GM10847 (cell line): ENCODE data around the gene ZNF578.

Experiments used
- POLR2A ChIP-seq: IDR thresholded peaks from 2 replicates; pipeline ENCODE4 v1.6.1; 2011; ENCODE audit not compliant: insufficient read length; ENCODE audit errors: extremely low read depth

Gene ZNF578

DNA sequence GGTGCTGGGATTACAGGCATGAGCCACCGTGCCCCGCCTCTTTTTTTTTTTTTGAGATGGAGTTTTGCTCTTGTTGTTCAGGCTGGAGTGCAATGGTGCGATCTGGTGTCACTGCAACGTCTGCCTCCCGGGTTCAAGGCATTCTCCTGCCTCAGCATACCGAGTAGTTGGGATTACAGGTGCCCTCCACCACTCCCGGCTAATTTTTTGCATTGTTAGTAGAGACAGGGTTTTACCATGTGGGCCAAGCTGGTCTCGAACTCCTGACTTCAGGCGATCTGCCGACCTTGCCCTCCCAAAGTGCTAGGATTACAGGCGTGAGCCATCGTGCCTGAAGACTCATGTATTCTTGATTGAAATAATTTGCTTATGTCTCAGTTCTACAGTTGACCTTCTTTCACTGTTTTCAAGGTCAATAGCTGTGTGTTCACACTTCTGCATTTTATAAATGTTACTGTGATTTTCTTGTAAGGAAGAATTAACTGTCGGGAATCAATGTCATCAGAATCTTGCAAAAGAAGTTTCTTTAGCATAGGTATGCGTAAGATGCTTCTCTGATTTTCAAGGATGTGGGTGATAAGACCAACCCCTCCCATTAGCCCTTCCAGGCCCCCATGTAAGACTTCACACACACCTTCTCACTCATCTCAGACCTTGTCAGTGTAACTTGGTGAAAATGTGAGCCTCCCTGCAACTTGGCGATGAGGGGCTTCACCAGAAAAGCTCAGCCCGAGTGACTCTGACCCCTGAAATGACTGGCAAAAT is 104.1 kb downstream of the ZNF578 start:
- no peak for TF ChIP-seq POLR2A
